Omental fat pad (tissue), 4 donors: ENCODE data around the gene MYCN. TPM values are rescaled to one million over a fixed set of nuclear protein-coding genes. Genes with fewer than 3 reads are reported as not detected.

Experiments used
- ATAC-seq: fragments of 150-250 bp; one replicate; pipeline ENCODE4 v1.9.1; 2016; ENCODE audit warnings: mild to moderate bottlenecking, moderate library complexity; ENCODE audit not compliant: low FRiP score
- DNase-seq: peaks from one replicate; pipeline ENCODE4 v3.0.0-alpha.2; 2019; ENCODE audit warnings: low spot score
- total RNA-seq, 4 donors: library from RNA; depleted of rRNA; stranded (reverse); fragments of >200 nt; gene quantifications; one replicate each; pipeline ENCODE4 v1.1.0, GENCODE V29; 2016
- TF ChIP-seq, protein P1 (sequence below), 3 donors: fragments of 450-650 bp; IDR thresholded peaks; one replicate each; pipeline ENCODE4 v1.5.1; 2016 to 2017; ENCODE audit warnings: antibody characterized with exemption in 3 of 3, mild to moderate bottlenecking in 3 of 3, moderate library complexity in 2 of 3

The MYCN gene
- total RNA-seq, 4 donors from 2014 or later = 0.19 to 0.47 TPM; not detected in 2

DNA sequence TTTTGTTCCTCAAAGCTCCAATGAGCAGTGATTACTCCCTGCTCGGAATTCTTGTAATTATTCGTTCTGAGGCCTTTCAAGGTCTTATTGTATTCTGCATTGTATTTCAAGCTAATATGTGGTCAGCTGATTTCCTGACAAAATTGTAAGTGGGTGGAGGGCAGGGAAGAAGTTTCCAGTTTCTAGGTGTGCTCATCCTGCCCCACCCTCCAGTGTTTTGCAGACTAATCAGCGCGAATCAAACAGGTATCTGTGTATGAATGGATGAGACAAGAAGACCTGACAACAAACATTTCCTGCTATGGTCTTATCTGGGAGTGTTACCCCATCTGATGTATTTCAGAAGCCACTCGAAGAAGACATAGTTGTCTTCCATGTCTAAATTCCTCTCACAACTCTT, 35.3 kb downstream of the MYCN start:
- DNase-seq (no peak), ATAC-seq (no peak)
- TF ChIP-seq, protein P1, sequence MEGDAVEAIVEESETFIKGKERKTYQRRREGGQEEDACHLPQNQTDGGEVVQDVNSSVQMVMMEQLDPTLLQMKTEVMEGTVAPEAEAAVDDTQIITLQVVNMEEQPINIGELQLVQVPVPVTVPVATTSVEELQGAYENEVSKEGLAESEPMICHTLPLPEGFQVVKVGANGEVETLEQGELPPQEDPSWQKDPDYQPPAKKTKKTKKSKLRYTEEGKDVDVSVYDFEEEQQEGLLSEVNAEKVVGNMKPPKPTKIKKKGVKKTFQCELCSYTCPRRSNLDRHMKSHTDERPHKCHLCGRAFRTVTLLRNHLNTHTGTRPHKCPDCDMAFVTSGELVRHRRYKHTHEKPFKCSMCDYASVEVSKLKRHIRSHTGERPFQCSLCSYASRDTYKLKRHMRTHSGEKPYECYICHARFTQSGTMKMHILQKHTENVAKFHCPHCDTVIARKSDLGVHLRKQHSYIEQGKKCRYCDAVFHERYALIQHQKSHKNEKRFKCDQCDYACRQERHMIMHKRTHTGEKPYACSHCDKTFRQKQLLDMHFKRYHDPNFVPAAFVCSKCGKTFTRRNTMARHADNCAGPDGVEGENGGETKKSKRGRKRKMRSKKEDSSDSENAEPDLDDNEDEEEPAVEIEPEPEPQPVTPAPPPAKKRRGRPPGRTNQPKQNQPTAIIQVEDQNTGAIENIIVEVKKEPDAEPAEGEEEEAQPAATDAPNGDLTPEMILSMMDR (IDR thresholded peaks at IDR 0.05) = no peak

DNA sequence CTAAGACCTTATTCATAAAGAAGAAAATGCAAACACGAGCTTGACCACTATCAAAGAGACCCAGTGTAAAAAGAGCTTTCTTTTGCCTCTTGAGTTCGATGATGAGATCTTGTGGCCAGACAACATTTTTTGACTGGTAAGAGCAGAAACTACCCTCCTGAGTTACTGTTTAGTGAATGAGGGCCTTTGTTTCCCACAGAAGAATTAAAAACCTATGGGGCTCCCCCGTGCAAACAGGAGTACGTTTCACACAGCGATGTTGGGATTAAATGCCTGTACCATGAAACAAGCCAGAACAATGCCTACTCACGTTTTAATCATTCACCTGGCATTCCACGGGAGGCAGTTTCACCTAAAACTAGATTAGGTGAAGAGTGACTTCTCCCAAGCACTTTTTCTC, 36.0 kb downstream of the MYCN start:
- no peak for DNase-seq
- no peak for ATAC-seq
- TF ChIP-seq, protein P1 (IDR thresholded peaks at IDR 0.05) = no peak

DNA sequence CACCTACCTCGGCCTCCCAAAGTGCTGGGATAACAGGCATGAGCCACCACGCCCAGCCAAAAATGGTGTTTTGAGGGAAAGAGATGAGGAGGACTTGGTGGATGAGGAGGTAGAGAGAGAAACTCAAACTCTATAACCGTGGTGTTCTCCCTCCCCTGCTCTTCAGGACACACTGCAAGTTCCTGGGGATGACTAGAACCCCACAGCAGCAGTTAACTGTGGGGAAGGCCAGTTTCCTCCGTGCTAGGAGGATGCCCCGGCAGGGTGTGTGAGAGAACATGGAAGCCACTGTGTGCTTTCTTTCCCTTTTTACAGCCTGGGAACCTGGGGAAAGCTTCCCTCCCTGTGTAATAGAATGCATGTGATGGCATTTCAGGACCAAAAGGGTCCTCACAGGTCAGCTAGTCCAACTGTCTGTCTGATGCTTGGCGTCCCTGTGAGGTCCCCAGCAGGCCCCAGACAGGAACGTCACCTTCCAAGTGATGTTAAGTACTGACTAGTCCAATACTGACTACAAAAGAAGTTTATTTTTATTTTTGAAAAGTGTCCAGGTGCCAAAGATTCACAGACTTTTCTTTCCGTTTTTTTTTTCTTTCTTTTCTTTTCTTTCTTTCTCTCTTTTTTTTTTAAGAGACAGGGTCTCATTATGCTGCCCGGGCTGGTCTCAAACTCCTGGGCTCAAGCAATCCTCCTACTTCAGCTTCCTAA, 38.9 kb downstream of the MYCN start:
- TF ChIP-seq, protein P1 (IDR thresholded peaks at IDR 0.05) = no peak
- DNase-seq (no peak), ATAC-seq (no peak)

DNA sequence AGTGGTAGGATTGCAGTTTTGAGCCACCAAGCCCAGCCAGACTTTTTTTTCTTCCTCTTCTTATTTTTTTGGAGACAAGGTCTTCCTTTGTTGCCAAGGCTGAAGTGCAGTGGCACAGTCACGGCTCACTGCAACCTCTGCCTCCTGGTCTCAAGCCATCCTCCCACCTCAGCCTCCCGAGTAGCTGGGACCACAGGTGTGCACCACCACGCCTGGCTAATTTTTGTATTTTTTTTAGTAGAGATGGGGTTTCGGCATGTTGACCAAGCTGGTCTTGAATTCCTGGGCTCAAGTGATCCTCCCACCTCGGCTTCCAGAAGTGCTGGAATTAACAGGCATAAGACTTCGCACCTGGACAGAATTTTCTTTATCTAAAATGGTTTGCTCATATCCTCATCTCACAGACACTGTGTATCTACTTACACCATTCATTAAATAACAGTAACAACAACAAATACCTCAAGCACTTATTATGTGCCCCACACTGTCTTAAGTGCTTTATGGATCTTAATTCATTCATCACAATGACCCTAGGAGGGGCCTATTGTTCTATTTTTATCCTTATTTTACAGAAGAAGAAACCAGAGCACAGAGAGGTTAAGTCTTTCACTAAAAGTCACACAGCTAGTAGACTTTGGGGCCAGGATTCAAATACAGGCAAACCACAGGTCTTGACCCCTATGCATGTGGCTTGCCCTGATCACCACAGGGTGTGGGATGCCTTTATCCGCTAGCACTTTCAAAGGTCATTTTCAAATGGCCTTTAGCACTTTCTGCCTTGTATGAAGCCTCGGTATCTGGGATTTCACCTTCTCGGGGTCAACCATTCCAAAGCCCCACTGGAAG, 39.6 kb downstream of the MYCN start:
- TF ChIP-seq, protein P1 (IDR thresholded peaks at IDR 0.05) = no peak
- ATAC-seq (no peak), DNase-seq (no peak)

DNA sequence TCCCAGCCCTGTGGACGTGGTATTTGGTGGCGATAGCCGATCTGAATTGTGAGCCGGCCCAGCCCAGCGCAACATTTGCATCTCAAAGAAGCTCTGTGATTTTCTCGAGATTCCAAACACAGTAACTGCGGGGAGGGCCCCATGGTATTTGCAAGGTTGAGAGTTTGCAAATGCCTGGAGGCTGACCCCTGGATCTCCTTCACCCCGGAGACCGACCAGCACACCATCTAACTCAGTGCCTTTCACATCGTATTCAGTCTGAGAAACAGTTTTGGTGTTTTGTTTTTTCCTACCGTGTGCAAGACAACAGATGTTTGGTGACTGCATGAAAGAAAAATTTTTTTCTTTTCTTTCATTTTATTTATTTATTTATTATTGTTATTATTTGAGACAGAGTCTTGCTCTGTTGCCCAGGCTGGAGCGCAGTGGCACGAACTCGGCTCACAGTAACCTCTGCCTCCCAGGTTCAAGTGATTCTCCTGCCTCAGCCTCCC, 40.3 kb downstream of the MYCN start:
- no peak for ATAC-seq

DNA sequence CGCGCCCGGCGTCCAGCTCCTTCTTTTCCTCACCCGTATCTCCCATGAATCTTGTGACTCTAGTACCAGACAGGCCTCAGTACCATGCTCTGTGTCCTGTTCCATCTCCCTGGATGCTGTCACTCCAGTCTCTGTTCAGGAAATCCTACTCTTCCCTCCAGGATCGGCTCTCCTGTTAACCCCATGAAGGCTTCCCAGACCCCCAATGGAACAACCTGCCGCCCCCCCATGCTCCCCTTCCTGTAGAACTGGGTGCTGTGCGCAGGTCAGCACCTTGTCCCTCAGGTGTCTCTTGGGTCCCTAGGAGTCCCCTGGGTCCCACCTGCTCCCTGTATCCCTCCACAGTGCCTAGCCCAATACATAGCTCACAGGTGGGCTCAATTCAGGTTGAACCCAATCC, 41.3 kb downstream of the MYCN start:
- no peak for ATAC-seq
- TF ChIP-seq, protein P1 (IDR thresholded peaks at IDR 0.05) = no peak
- DNase-seq = no peak

More for the DNA sequence above, 40.3 kb downstream of the MYCN start:
- DNase-seq = no peak
- TF ChIP-seq, protein P1 (IDR thresholded peaks at IDR 0.05) = no peak
